ENCODE measurements around the gene APOA1. TPM values are rescaled to one million over a fixed set of nuclear protein-coding genes. Genes with fewer than 3 reads are reported as not detected.

APOA1 gene
- total and polyA plus RNA-seq, 2 donors (not counting 3 experiments of a cell fraction or from before 2014, with no cell fraction given): not detected

DNA sequence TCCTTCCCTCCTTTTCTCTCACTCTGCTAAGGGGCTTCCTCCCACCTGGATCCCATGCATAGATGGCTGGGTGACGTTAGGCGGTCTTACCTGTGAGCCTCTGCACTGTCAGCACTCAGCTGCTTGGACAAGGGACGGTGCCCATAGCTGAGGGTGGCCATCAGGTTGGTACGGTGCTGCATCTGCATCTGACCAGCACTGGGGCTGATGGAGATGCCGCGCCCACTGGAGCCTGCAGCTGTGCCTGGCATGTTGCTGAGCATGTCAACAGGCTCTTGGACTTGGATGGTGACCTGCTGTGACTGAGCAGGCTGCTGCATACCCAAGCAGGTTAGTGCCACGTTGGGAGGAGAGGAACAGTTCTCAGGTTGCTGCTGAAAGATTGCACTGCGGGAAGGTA, 21.8 kb upstream of the APOA1 start:
- Histone ChIP-seq H3K4me3 (replicated peaks in 1 of 3; ENCODE audit: insufficient read depth in 1 of 3, low read depth in 1 of 3, low read length in 3 of 3) (no peak overlapping the region), H3K36me3 (ENCODE audit: control insufficient read depth in 2 of 2, extremely low read depth in 1 of 2, insufficient read depth in 2 of 2, low read length in 2 of 2) (peaks cover 2 to 19% of the 10 kb centered on the region in 2 experiments), H3K4me1 (ENCODE audit: control insufficient read depth, extremely low read depth, insufficient read depth, low read length) (peaks cover 14% of the 10 kb centered on the region), H2AFZ (ENCODE audit: low read depth, low read length) (no peak overlapping the region), H3K4me2 (ENCODE audit: insufficient read depth, low read length) (no peak overlapping the region), H4K20me1 (replicated peaks; ENCODE audit: control insufficient read depth, extremely low read depth, insufficient read depth, low read length) (no peaks in the 10 kb centered on the region), H3K27ac (ENCODE audit: insufficient read depth, low read depth, low read length) (no peak overlapping the region), H3K79me2 (ENCODE audit: control insufficient read depth, insufficient read depth, low read length) (no peaks in the 10 kb centered on the region), H3K9ac (replicated peaks; ENCODE audit: extremely low read depth, insufficient read depth, low read length) (no peak overlapping the region), H3K27me3 (ENCODE audit: control insufficient read depth in 2 of 2, insufficient read depth in 2 of 2, low read length in 2 of 2) (no peaks in the 10 kb centered on the region), H3K9me1 (replicated peaks; ENCODE audit: control insufficient read depth, extremely low read depth, insufficient read depth, low read length) (no peaks in the 10 kb centered on the region), H3K9me3 (replicated peaks; ENCODE audit: control insufficient read depth, insufficient read depth, low read length) (no peaks in the 10 kb centered on the region)
- dilution Hi-C loops (cut with MboI; ENCODE audit: extremely low pct_ligation_motif_present, low sequenced_read_pairs) (no loop called here), intact Hi-C loops (cut with micrococcal nuclease) (no loop called here)
- TF ChIP-seq, protein P1, sequence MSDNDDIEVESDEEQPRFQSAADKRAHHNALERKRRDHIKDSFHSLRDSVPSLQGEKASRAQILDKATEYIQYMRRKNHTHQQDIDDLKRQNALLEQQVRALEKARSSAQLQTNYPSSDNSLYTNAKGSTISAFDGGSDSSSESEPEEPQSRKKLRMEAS (IDR thresholded peaks at IDR 0.05; ENCODE audit: insufficient read depth, insufficient read length): no peak
- TF ChIP-seq FOS (IDR thresholded peaks at IDR 0.05; ENCODE audit: borderline replicate concordance, insufficient read depth, low read length) (no peak), POLR2A (IDR thresholded peaks at IDR 0.05; ENCODE audit: low read depth, low read length) (no peak), MYC (IDR thresholded peaks at IDR 0.05; ENCODE audit: low read depth, low read length) (no peak)
- FAIRE-seq (no peak), DNase-seq (ENCODE audit: low read depth, low spot score) (no peak)
- BruUV-seq (replicated peaks): no TSS peak
- POLR2A ChIA-PET: no interaction called here
- CTCF ChIA-PET: interaction anchor here (2.8 kb wide), 1 partner anchor 23 kb away, joined by 8 read pairs; no protein-coding TSS in a partner anchor

- POLR2A ChIA-PET: no interaction called here
- DNase-seq (ENCODE audit: low read depth, low spot score) (no peak), FAIRE-seq (no peak)
- Histone ChIP-seq H4K20me1 (replicated peaks; ENCODE audit: control insufficient read depth, extremely low read depth, insufficient read depth, low read length) (no peaks in the 10 kb centered on the region), H3K27ac (ENCODE audit: insufficient read depth, low read depth, low read length) (no peak overlapping the region), H3K27me3 (ENCODE audit: control insufficient read depth in 2 of 2, insufficient read depth in 2 of 2, low read length in 2 of 2) (no peaks in the 10 kb centered on the region), H3K9me1 (replicated peaks; ENCODE audit: control insufficient read depth, extremely low read depth, insufficient read depth, low read length) (no peaks in the 10 kb centered on the region), H2AFZ (ENCODE audit: low read depth, low read length) (no peak overlapping the region), H3K79me2 (ENCODE audit: control insufficient read depth, insufficient read depth, low read length) (no peaks in the 10 kb centered on the region), H3K9me3 (replicated peaks; ENCODE audit: control insufficient read depth, insufficient read depth, low read length) (no peaks in the 10 kb centered on the region), H3K36me3 (ENCODE audit: control insufficient read depth in 2 of 2, extremely low read depth in 1 of 2, insufficient read depth in 2 of 2, low read length in 2 of 2) (peaks cover 2 to 16% of the 10 kb centered on the region in 2 experiments), H3K4me2 (ENCODE audit: insufficient read depth, low read length) (no peak overlapping the region), H3K9ac (replicated peaks; ENCODE audit: extremely low read depth, insufficient read depth, low read length) (no peak overlapping the region), H3K4me3 (replicated peaks in 1 of 3; ENCODE audit: insufficient read depth in 1 of 3, low read depth in 1 of 3, low read length in 3 of 3) (no peak overlapping the region), H3K4me1 (ENCODE audit: control insufficient read depth, extremely low read depth, insufficient read depth, low read length) (peaks cover 27% of the 10 kb centered on the region)
- BruUV-seq (replicated peaks): no TSS peak
- intact Hi-C loops (cut with micrococcal nuclease) (no loop called here), dilution Hi-C loops (cut with MboI; ENCODE audit: extremely low pct_ligation_motif_present, low sequenced_read_pairs) (no loop called here)
- CTCF ChIA-PET: interaction anchor here (2.8 kb wide), 1 partner anchor 22 kb away, joined by 8 read pairs; no protein-coding TSS in a partner anchor
- TF ChIP-seq EZH2 (IDR thresholded peaks at IDR 0.05; ENCODE audit: borderline replicate concordance, low read depth, low read length, severe bottlenecking) (no peak), POLR2A (IDR thresholded peaks at IDR 0.05; ENCODE audit: low read depth, low read length) (no peak), JUN (IDR thresholded peaks at IDR 0.05; ENCODE audit: borderline replicate concordance, insufficient read depth, insufficient read length, low read depth) (no peak), CTCF (IDR thresholded peaks at IDR 0.05; ENCODE audit: extremely low read depth in 1 of 2, insufficient read depth in 1 of 2, low read depth in 1 of 2, low read length in 2 of 2) (no peak), MYC (IDR thresholded peaks at IDR 0.05; ENCODE audit: low read depth, low read length) (no peak), POLR2AphosphoS5 (IDR thresholded peaks at IDR 0.05; ENCODE audit: insufficient read depth, low read depth, low read length) (no peak), FOS (IDR thresholded peaks at IDR 0.05; ENCODE audit: borderline replicate concordance, insufficient read depth, low read length) (no peak), GATA2 (IDR thresholded peaks at IDR 0.05; ENCODE audit: insufficient read depth, insufficient read length, low read depth, low read length) (no peak)
- TF ChIP-seq, protein P1 (IDR thresholded peaks at IDR 0.05; ENCODE audit: insufficient read depth, insufficient read length): no peak
Measured at GRCh38 chr11:116857936-116858335, 20.5 kb upstream of the APOA1 start.

Measured in endothelial cell of umbilical vein (primary cell).